Measurements from ENCODE around the gene ZC2HC1B. TPM values are rescaled to one million over a fixed set of nuclear protein-coding genes. Genes with fewer than 3 reads are reported as not detected.

ZC2HC1B gene
- total RNA-seq, 2 experiments from 2014 or later = not detected

GRCh38 chr6:143934867-143935266 lies 70.6 kb downstream of the ZC2HC1B start:
- Histone ChIP-seq H3K4me1 (ENCODE audit: insufficient read depth, low read length) (no peaks in the 10 kb centered on the region), H3K27me3 (ENCODE audit: control insufficient read depth in 1 of 2, insufficient read depth in 2 of 2, low read length in 2 of 2) (no peaks in the 10 kb centered on the region), H3K27ac (ENCODE audit: low read depth in 1 of 2, low read length in 2 of 2) (no peak overlapping the region), H3K4me3 (ENCODE audit: low read length) (no peak overlapping the region), H3K9me3 (ENCODE audit: control insufficient read depth in 1 of 2, insufficient read depth in 1 of 2, low read length in 2 of 2) (peaks cover 4 to 12% of the 10 kb centered on the region in 2 experiments), H3K36me3 (ENCODE audit: insufficient read depth, low read length) (no peaks in the 10 kb centered on the region)
- ChIA-PET POLR2A (no interaction called here), CTCF (interaction anchor here (0.6 to 0.9 kb wide), 2 partner anchors 18 to 101 kb away, joined by 3 read pairs; no protein-coding TSS in a partner anchor)
- Mint-ChIP-seq H3K36me3 (ENCODE audit: low read depth) (peaks cover 21% of the 10 kb centered on the region), H3K27ac (no peak overlapping the region), H3K4me3 (no peak overlapping the region), H3K27me3 (no peaks in the 10 kb centered on the region), H3K4me1 (ENCODE audit: low read depth) (no peaks in the 10 kb centered on the region), H3K9me3 (peaks cover 4% of the 10 kb centered on the region)
- intact Hi-C loops (cut with DNase I, micrococcal nuclease) = loop anchor here in 1 of 2 experiments (5.0 kb wide), 1 partner anchor 152 kb away; no protein-coding TSS in a partner anchor
- ATAC-seq (ENCODE audit: poor library complexity) (no peak), DNase-seq (no peak)
- TF ChIP-seq CTCF (IDR thresholded peaks at IDR 0.05) = no peak

DNA sequence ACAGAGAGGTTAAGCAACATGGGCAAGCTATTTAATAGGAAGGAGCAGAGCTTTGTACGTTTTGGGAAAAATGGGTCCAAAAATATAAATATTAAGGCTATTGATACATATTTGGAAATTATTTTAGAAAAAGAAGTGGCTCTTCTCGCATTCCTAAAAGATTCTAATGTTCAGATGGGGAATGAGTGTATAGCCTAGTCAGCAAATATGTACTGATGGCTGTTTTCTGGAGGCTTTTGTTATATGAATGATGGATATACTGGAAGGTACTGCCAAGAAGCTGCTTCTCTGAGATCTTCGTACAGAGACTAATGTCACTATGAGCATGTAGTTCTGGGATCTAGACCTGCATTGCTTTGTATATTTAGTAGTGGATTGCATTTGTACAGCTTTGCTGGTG lies 72.1 kb downstream of the ZC2HC1B start:
- Mint-ChIP-seq H3K27me3 (no peaks in the 10 kb centered on the region), H3K4me3 (no peak overlapping the region), H3K36me3 (ENCODE audit: low read depth) (peaks cover 15% of the 10 kb centered on the region), H3K9me3 (no peaks in the 10 kb centered on the region), H3K4me1 (ENCODE audit: low read depth) (no peaks in the 10 kb centered on the region), H3K27ac (no peak overlapping the region)
- no peak for TF ChIP-seq CTCF (IDR thresholded peaks at IDR 0.05)
- POLR2A ChIA-PET = no interaction called here
- Histone ChIP-seq H3K9me3 (ENCODE audit: control insufficient read depth in 1 of 2, insufficient read depth in 1 of 2, low read length in 2 of 2) (peaks cover 2 to 9% of the 10 kb centered on the region in 2 experiments), H3K4me1 (ENCODE audit: insufficient read depth, low read length) (no peaks in the 10 kb centered on the region), H3K36me3 (ENCODE audit: insufficient read depth, low read length) (no peaks in the 10 kb centered on the region), H3K4me3 (ENCODE audit: low read length) (no peak overlapping the region), H3K27ac (ENCODE audit: low read depth in 1 of 2, low read length in 2 of 2) (no peak overlapping the region), H3K27me3 (ENCODE audit: control insufficient read depth in 1 of 2, insufficient read depth in 2 of 2, low read length in 2 of 2) (no peaks in the 10 kb centered on the region)
- intact Hi-C loops (cut with DNase I, micrococcal nuclease) = loop anchor here in 1 of 2 experiments (5.0 kb wide), 1 partner anchor 151 kb away; no protein-coding TSS in a partner anchor
- DNase-seq (no peak), ATAC-seq (ENCODE audit: poor library complexity) (no peak)
- CTCF ChIA-PET = no interaction called here

- no peak overlapping the region for H3K4me3 Mint-ChIP-seq
- ChIA-PET CTCF (interaction anchor here (3.5 kb wide), 1 partner anchor 77 kb away, joined by 15 read pairs; no protein-coding TSS in a partner anchor), POLR2A (no interaction called here)
- H3K4me1 Mint-ChIP-seq (ENCODE audit: low read depth) = peaks cover 3% of the 10 kb centered on the region
- H3K36me3 ChIP-seq (ENCODE audit: insufficient read depth, low read length) = no peaks in the 10 kb centered on the region
- no peak overlapping the region for H3K27ac ChIP-seq (ENCODE audit: low read depth in 1 of 2, low read length in 2 of 2)
- DNase-seq = no peak
- no peak overlapping the region for H3K4me3 ChIP-seq (ENCODE audit: low read length)
- TF ChIP-seq CTCF (IDR thresholded peaks at IDR 0.05) = no peak
- no peaks in the 10 kb centered on the region for H3K9me3 Mint-ChIP-seq
- H3K4me1 ChIP-seq (ENCODE audit: insufficient read depth, low read length) = peaks cover 3% of the 10 kb centered on the region
- no peaks in the 10 kb centered on the region for H3K27me3 ChIP-seq (ENCODE audit: control insufficient read depth in 1 of 2, insufficient read depth in 2 of 2, low read length in 2 of 2)
- peaks cover 0 to 4% of the 10 kb centered on the region in 2 experiments for H3K9me3 ChIP-seq (ENCODE audit: control insufficient read depth in 1 of 2, insufficient read depth in 1 of 2, low read length in 2 of 2)
- peaks cover 15% of the 10 kb centered on the region for H3K36me3 Mint-ChIP-seq (ENCODE audit: low read depth)
- H3K27ac Mint-ChIP-seq = no peak overlapping the region
- intact Hi-C loops (cut with DNase I, micrococcal nuclease) = loop anchor here in 1 of 2 experiments (5.0 kb wide), 1 partner anchor 150 kb away; no protein-coding TSS in a partner anchor
- H3K27me3 Mint-ChIP-seq = no peaks in the 10 kb centered on the region
- ATAC-seq (ENCODE audit: poor library complexity) = no peak
Measured at GRCh38 chr6:143936778-143937667, 72.7 kb downstream of the ZC2HC1B start.
